Measurements from ENCODE around the gene CSNK1G2. TPM values are rescaled to one million over a fixed set of nuclear protein-coding genes. Genes with fewer than 3 reads are reported as not detected.

The CSNK1G2 gene
- total RNA-seq, 2 experiments from 2014 or later: 114 to 129 TPM

GRCh38 chr19:1910177-1910576 lies 30.8 kb upstream of the CSNK1G2 start:
- Mint-ChIP-seq H3K4me1 (peaks cover 28% of the 10 kb centered on the region), H3K27ac (no peak overlapping the region), H3K4me3 (no peak overlapping the region), H3K9me3 (ENCODE audit: low read depth) (no peaks in the 10 kb centered on the region), H3K36me3 (peaks cover 5% of the 10 kb centered on the region), H3K27me3 (no peaks in the 10 kb centered on the region)
- CTCF ChIA-PET: interaction anchor here (1.3 kb wide), 1 partner anchor 45 kb away, joined by 3 read pairs; no protein-coding TSS in a partner anchor
- DNase-seq (no peak), ATAC-seq (no peak)

GRCh38 chr19:1911098-1911497 lies 29.9 kb upstream of the CSNK1G2 start:
- Mint-ChIP-seq H3K9me3 (ENCODE audit: low read depth) (no peaks in the 10 kb centered on the region), H3K36me3 (peaks cover 5% of the 10 kb centered on the region), H3K4me1 (peaks cover 22% of the 10 kb centered on the region), H3K4me3 (no peak overlapping the region), H3K27me3 (no peaks in the 10 kb centered on the region), H3K27ac (no peak overlapping the region)
- no peak for ATAC-seq
- no peak for DNase-seq
- CTCF ChIA-PET: interaction anchor here (1.3 kb wide), 1 partner anchor 46 kb away, joined by 3 read pairs; no protein-coding TSS in a partner anchor

- peaks cover 22% of the 10 kb centered on the region for H3K4me1 Mint-ChIP-seq
- no peak overlapping the region for H3K4me3 Mint-ChIP-seq
Observed at GRCh38 chr19:1911995-1912394, 29.0 kb upstream of the CSNK1G2 start.

GRCh38 chr19:1912760-1913505 lies 28.0 kb upstream of the CSNK1G2 start:
- H3K9me3 Mint-ChIP-seq (ENCODE audit: low read depth): no peaks in the 10 kb centered on the region
- H3K27me3 Mint-ChIP-seq: no peaks in the 10 kb centered on the region
- H3K4me1 Mint-ChIP-seq: peaks cover 22% of the 10 kb centered on the region
- H3K4me3 Mint-ChIP-seq: no peak overlapping the region
- H3K36me3 Mint-ChIP-seq: peaks cover 5% of the 10 kb centered on the region
- H3K27ac Mint-ChIP-seq: no peak overlapping the region
- DNase-seq: no peak
- CTCF ChIA-PET: interaction anchor here (1.3 kb wide), 1 partner anchor 12 kb away, joined by 3 read pairs; no protein-coding TSS in a partner anchor
- no peak for ATAC-seq

More at GRCh38 chr19:1911995-1912394, 29.0 kb upstream of the CSNK1G2 start:
- no peak for DNase-seq
- CTCF ChIA-PET: no interaction called here
- Mint-ChIP-seq H3K36me3 (peaks cover 5% of the 10 kb centered on the region), H3K9me3 (ENCODE audit: low read depth) (no peaks in the 10 kb centered on the region), H3K27ac (no peak overlapping the region), H3K27me3 (no peaks in the 10 kb centered on the region)
- no peak for ATAC-seq

GRCh38 chr19:1913781-1914577 lies 27.0 kb upstream of the CSNK1G2 start:
- Mint-ChIP-seq H3K9me3 (ENCODE audit: low read depth) (no peaks in the 10 kb centered on the region), H3K27me3 (no peaks in the 10 kb centered on the region), H3K4me1 (peaks cover 14% of the 10 kb centered on the region), H3K27ac (no peak overlapping the region), H3K36me3 (peaks cover 7% of the 10 kb centered on the region), H3K4me3 (no peak overlapping the region)
- CTCF ChIA-PET: interaction anchor here (0.5 to 1.3 kb wide), 2 partner anchors 11 to 264 kb away, joined by 3 read pairs; no protein-coding TSS in a partner anchor
- DNase-seq (no peak), ATAC-seq (no peak)

GRCh38 chr19:1914826-1915341 lies 26.1 kb upstream of the CSNK1G2 start:
- no peak overlapping the region for H3K4me3 Mint-ChIP-seq
- H3K27ac Mint-ChIP-seq: no peak overlapping the region
- CTCF ChIA-PET: interaction anchor here (0.5 kb wide), 1 partner anchor 263 kb away, joined by 3 read pairs; no protein-coding TSS in a partner anchor
- DNase-seq (no peak), ATAC-seq (no peak)
- H3K4me1 Mint-ChIP-seq: peaks cover 5% of the 10 kb centered on the region
- H3K27me3 Mint-ChIP-seq: no peaks in the 10 kb centered on the region
- no peaks in the 10 kb centered on the region for H3K9me3 Mint-ChIP-seq (ENCODE audit: low read depth)
- peaks cover 7% of the 10 kb centered on the region for H3K36me3 Mint-ChIP-seq

- Mint-ChIP-seq H3K27me3 (no peaks in the 10 kb centered on the region), H3K4me3 (no peak overlapping the region), H3K4me1 (peaks cover 13% of the 10 kb centered on the region), H3K27ac (no peak overlapping the region), H3K9me3 (ENCODE audit: low read depth) (no peaks in the 10 kb centered on the region), H3K36me3 (peaks cover 7% of the 10 kb centered on the region)
- CTCF ChIA-PET: no interaction called here
- ATAC-seq (no peak), DNase-seq (no peak)
Observed at GRCh38 chr19:1917146-1917545, 23.8 kb upstream of the CSNK1G2 start.

GRCh38 chr19:1917926-1918325 lies 23.0 kb upstream of the CSNK1G2 start:
- Mint-ChIP-seq H3K4me3 (no peak overlapping the region), H3K27me3 (no peaks in the 10 kb centered on the region), H3K9me3 (ENCODE audit: low read depth) (no peaks in the 10 kb centered on the region), H3K27ac (no peak overlapping the region), H3K36me3 (peaks cover 7% of the 10 kb centered on the region), H3K4me1 (peaks cover 21% of the 10 kb centered on the region)
- ATAC-seq (no peak), DNase-seq (no peak)
- CTCF ChIA-PET: no interaction called here

GRCh38 chr19:1918975-1919374 lies 22.0 kb upstream of the CSNK1G2 start:
- no peak overlapping the region for H3K4me3 Mint-ChIP-seq
- peaks cover 25% of the 10 kb centered on the region for H3K4me1 Mint-ChIP-seq
- no peak overlapping the region for H3K27ac Mint-ChIP-seq
- no peak for ATAC-seq
- DNase-seq: no peak
- no peaks in the 10 kb centered on the region for H3K9me3 Mint-ChIP-seq (ENCODE audit: low read depth)
- CTCF ChIA-PET: no interaction called here
- H3K27me3 Mint-ChIP-seq: no peaks in the 10 kb centered on the region
- H3K36me3 Mint-ChIP-seq: peaks cover 3% of the 10 kb centered on the region

GRCh38 chr19:1920644-1921043 lies 20.3 kb upstream of the CSNK1G2 start:
- H3K36me3 Mint-ChIP-seq: peaks cover 5% of the 10 kb centered on the region
- H3K4me3 Mint-ChIP-seq: no peak overlapping the region
- DNase-seq: no peak

GRCh38 chr19:1921326-1921725 lies 19.6 kb upstream of the CSNK1G2 start:
- peak overlapping the region; percentile 24 for H3K27ac Mint-ChIP-seq
- DNase-seq (no peak), ATAC-seq (no peak)
- H3K4me1 Mint-ChIP-seq: peaks cover 25% of the 10 kb centered on the region
- CTCF ChIA-PET: no interaction called here
- H3K36me3 Mint-ChIP-seq: peaks cover 5% of the 10 kb centered on the region
- no peaks in the 10 kb centered on the region for H3K9me3 Mint-ChIP-seq (ENCODE audit: low read depth)
- no peak overlapping the region for H3K4me3 Mint-ChIP-seq
- H3K27me3 Mint-ChIP-seq: no peaks in the 10 kb centered on the region

More at GRCh38 chr19:1920644-1921043, 20.3 kb upstream of the CSNK1G2 start:
- peaks cover 25% of the 10 kb centered on the region for H3K4me1 Mint-ChIP-seq
- H3K27me3 Mint-ChIP-seq: no peaks in the 10 kb centered on the region
- H3K27ac Mint-ChIP-seq: no peak overlapping the region
- CTCF ChIA-PET: interaction anchor here (0.6 kb wide), 1 partner anchor 10 kb away, joined by 3 read pairs; no protein-coding TSS in a partner anchor
- ATAC-seq: no peak
- no peaks in the 10 kb centered on the region for H3K9me3 Mint-ChIP-seq (ENCODE audit: low read depth)

- peak overlapping the region; percentile 24 for H3K27ac Mint-ChIP-seq
- CTCF ChIA-PET: no interaction called here
- DNase-seq: peak; percentile 61
Observed at GRCh38 chr19:1921825-1922224, 19.1 kb upstream of the CSNK1G2 start.

GRCh38 chr19:1922803-1923202 lies 18.2 kb upstream of the CSNK1G2 start:
- Mint-ChIP-seq H3K27ac (peak overlapping the region; percentile 56), H3K36me3 (peaks cover 5% of the 10 kb centered on the region), H3K4me1 (peaks cover 29% of the 10 kb centered on the region), H3K9me3 (ENCODE audit: low read depth) (no peaks in the 10 kb centered on the region), H3K27me3 (no peaks in the 10 kb centered on the region), H3K4me3 (no peak overlapping the region)
- DNase-seq: no peak
- CTCF ChIA-PET: interaction anchor here (0.7 to 1.1 kb wide), 2 partner anchors 23 to 25 kb away, joined by 4 read pairs; no protein-coding TSS in a partner anchor
- ATAC-seq: no peak

More at GRCh38 chr19:1921825-1922224, 19.1 kb upstream of the CSNK1G2 start:
- Mint-ChIP-seq H3K4me3 (no peak overlapping the region), H3K36me3 (peaks cover 5% of the 10 kb centered on the region), H3K4me1 (peaks cover 25% of the 10 kb centered on the region), H3K9me3 (ENCODE audit: low read depth) (no peaks in the 10 kb centered on the region), H3K27me3 (no peaks in the 10 kb centered on the region)
- peak; percentile 40 for ATAC-seq
